Thyroid gland (tissue), 4 donors: ENCODE data around the gene LRRN4CL.

Experiments used
- POLR2A ChIP-seq, 2 donors: fragments of 450-650 bp; IDR thresholded peaks; one replicate each; pipeline ENCODE4 v1.6.1; 2017; ENCODE audit warnings: antibody characterized with exemption in 2 of 2, mild to moderate bottlenecking in 2 of 2, moderate library complexity in 1 of 2
- TF ChIP-seq, protein P1 (sequence below), 6 experiments: fragments of 200-600 bp in 3 of 6; fragments of 450-650 bp in 3 of 6; sonication (generic) in 3 of 6; IDR thresholded peaks; one replicate each; pipeline ENCODE4 v1.5.1; 2016 to 2019; ENCODE audit warnings: antibody characterized with exemption in 6 of 6, mild to moderate bottlenecking in 2 of 6, inconsistent platforms in 1 of 6, moderate library complexity in 1 of 6

DNA sequence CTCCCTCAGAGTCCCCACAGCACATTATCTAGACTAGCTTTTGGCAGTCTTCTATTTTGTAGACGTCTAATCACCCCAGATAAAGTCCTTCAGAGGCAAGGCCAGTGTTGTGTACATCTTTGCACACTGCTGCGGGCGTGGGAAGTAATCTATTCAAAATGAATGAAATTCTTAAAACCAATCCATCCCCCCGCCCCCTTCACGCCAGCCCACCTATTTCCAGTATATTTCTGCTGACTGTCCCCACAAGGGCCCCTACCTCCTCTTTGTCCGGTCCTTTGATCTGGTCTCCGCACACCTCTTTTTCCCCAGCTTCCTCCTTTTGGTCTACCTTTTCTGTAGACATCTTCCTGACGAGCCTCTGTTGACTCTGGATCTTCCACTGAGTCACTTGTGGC lies 17.5 kb upstream of the LRRN4CL start:
- TF ChIP-seq, protein P1, sequence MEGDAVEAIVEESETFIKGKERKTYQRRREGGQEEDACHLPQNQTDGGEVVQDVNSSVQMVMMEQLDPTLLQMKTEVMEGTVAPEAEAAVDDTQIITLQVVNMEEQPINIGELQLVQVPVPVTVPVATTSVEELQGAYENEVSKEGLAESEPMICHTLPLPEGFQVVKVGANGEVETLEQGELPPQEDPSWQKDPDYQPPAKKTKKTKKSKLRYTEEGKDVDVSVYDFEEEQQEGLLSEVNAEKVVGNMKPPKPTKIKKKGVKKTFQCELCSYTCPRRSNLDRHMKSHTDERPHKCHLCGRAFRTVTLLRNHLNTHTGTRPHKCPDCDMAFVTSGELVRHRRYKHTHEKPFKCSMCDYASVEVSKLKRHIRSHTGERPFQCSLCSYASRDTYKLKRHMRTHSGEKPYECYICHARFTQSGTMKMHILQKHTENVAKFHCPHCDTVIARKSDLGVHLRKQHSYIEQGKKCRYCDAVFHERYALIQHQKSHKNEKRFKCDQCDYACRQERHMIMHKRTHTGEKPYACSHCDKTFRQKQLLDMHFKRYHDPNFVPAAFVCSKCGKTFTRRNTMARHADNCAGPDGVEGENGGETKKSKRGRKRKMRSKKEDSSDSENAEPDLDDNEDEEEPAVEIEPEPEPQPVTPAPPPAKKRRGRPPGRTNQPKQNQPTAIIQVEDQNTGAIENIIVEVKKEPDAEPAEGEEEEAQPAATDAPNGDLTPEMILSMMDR (IDR thresholded peaks at IDR 0.05) = no peak
- TF ChIP-seq POLR2A (IDR thresholded peaks at IDR 0.05) = no peak
